K562 (cell line): Measurements from ENCODE around the gene NLRP6. TPM values are rescaled to one million over a fixed set of nuclear protein-coding genes. Genes with fewer than 3 reads are reported as not detected.
A peak's percentile ranks its signal among the peaks of the same experiment; 100 is the strongest.

ENCODE experiments used
- MAZ ChIP-seq, 2 experiments: fragments of 450-650 bp in 1 of 2; sonication (generic) in 1 of 2; formaldehyde crosslinking; IDR thresholded peaks in 1 of 2; conservative IDR thresholded peaks in 1 of 2; 2 replicates each; pipeline versions ENCODE4 v1.4.0 to v1.5.0; 2020; ENCODE audit warnings: mild to moderate bottlenecking in 1 of 2, missing genetic modification reagents in 1 of 2
- POLR2G ChIP-seq: fragments of 200-400 bp; formaldehyde crosslinking; IDR thresholded peaks from 2 replicates; pipeline ENCODE4 v1.6.1; 2017; ENCODE audit warnings: low read depth, mild to moderate bottlenecking, antibody characterized with exemption, low read length, moderate library complexity
- polyA plus RNA-seq, 8 experiments: library from polyadenylated mRNA; depleted of rRNA in 4 of 8; stranded (reverse) in 5 of 8; unstranded in 3 of 8; fragments of >200 nt; fragmentation: Nextera tagmentation in 2 of 8; fragmentation: Illumina TruSeq in 1 of 8; extraction: Ambion mirVana in 2 of 8; extraction: Trizol in 1 of 8; gene quantifications; 2 replicates each; pipeline versions ENCODE4 v1.2.1 to v1.2.3, GENCODE V29; 2011 to 2014; ENCODE audit warnings: inconsistent platforms in 1 of 8, missing spikeins in 1 of 8
- total RNA-seq, 7 experiments: library from RNA; depleted of rRNA in 6 of 7; stranded (reverse); fragments of >200 nt in 6 of 7; fragmentation: Illumina TruSeq in 2 of 7; extraction: Trizol in 2 of 7; gene quantifications; 2 replicates each; pipeline versions ENCODE4 v1.2.1 to v1.2.3, GENCODE V29; 2011 to 2021; ENCODE audit warnings: low replicate concordance in 1 of 7
- TF ChIP-seq, protein P1 (sequence below): fragments of 450-650 bp; IDR thresholded peaks from 2 replicates; pipeline ENCODE4 v1.6.1; 2016; ENCODE audit warnings: mild to moderate bottlenecking, moderate library complexity
- TF ChIP-seq, protein P2 (sequence below): fragments of 450-650 bp; IDR thresholded peaks from 2 replicates; pipeline ENCODE4 v1.6.1; 2017; ENCODE audit warnings: antibody characterized with exemption, mild to moderate bottlenecking

The NLRP6 gene
- total and polyA plus RNA-seq, 9 of the 15 experiments (the other 6 are each of a cell fraction or from before 2014, with no cell fraction given) = 0.03 to 0.18 (median 0.15) TPM; not detected in 5

DNA sequence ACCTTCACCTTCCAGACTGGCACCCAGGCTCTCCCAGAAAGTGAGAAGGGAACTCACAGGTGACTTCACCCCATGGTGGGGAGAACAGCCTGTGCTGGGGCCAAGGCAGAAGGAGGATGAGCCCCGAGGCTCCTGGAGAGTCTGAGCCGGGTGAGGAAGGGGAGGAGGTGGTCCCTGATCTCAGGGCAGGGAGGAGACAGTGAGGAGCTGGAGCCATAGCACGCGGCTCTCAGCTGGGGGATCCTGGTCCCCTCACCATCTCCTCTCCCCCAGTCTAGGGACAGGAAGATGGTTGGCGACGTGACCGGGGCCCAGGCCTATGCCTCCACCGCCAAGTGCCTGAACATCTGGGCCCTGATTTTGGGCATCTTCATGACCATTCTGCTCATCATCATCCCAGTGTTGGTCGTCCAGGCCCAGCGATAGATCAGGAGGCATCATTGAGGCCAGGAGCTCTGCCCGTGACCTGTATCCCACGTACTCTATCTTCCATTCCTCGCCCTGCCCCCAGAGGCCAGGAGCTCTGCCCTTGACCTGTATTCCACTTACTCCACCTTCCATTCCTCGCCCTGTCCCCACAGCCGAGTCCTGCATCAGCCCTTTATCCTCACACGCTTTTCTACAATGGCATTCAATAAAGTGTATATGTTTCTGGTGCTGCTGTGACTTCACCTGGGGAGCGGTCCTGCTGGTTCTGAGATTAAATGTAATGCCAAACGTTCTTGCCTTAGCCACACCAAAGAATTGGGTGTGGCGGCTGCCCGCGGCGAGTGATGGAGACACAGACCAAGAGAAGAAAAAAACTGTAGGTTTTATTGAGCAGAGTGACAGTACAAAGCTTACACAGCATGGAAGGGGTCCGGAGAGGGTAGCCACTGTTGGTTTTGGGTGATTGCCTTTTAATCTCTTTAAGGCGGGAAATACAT lies 30.8 kb downstream of the NLRP6 start (continued):
- TF ChIP-seq, protein P1, sequence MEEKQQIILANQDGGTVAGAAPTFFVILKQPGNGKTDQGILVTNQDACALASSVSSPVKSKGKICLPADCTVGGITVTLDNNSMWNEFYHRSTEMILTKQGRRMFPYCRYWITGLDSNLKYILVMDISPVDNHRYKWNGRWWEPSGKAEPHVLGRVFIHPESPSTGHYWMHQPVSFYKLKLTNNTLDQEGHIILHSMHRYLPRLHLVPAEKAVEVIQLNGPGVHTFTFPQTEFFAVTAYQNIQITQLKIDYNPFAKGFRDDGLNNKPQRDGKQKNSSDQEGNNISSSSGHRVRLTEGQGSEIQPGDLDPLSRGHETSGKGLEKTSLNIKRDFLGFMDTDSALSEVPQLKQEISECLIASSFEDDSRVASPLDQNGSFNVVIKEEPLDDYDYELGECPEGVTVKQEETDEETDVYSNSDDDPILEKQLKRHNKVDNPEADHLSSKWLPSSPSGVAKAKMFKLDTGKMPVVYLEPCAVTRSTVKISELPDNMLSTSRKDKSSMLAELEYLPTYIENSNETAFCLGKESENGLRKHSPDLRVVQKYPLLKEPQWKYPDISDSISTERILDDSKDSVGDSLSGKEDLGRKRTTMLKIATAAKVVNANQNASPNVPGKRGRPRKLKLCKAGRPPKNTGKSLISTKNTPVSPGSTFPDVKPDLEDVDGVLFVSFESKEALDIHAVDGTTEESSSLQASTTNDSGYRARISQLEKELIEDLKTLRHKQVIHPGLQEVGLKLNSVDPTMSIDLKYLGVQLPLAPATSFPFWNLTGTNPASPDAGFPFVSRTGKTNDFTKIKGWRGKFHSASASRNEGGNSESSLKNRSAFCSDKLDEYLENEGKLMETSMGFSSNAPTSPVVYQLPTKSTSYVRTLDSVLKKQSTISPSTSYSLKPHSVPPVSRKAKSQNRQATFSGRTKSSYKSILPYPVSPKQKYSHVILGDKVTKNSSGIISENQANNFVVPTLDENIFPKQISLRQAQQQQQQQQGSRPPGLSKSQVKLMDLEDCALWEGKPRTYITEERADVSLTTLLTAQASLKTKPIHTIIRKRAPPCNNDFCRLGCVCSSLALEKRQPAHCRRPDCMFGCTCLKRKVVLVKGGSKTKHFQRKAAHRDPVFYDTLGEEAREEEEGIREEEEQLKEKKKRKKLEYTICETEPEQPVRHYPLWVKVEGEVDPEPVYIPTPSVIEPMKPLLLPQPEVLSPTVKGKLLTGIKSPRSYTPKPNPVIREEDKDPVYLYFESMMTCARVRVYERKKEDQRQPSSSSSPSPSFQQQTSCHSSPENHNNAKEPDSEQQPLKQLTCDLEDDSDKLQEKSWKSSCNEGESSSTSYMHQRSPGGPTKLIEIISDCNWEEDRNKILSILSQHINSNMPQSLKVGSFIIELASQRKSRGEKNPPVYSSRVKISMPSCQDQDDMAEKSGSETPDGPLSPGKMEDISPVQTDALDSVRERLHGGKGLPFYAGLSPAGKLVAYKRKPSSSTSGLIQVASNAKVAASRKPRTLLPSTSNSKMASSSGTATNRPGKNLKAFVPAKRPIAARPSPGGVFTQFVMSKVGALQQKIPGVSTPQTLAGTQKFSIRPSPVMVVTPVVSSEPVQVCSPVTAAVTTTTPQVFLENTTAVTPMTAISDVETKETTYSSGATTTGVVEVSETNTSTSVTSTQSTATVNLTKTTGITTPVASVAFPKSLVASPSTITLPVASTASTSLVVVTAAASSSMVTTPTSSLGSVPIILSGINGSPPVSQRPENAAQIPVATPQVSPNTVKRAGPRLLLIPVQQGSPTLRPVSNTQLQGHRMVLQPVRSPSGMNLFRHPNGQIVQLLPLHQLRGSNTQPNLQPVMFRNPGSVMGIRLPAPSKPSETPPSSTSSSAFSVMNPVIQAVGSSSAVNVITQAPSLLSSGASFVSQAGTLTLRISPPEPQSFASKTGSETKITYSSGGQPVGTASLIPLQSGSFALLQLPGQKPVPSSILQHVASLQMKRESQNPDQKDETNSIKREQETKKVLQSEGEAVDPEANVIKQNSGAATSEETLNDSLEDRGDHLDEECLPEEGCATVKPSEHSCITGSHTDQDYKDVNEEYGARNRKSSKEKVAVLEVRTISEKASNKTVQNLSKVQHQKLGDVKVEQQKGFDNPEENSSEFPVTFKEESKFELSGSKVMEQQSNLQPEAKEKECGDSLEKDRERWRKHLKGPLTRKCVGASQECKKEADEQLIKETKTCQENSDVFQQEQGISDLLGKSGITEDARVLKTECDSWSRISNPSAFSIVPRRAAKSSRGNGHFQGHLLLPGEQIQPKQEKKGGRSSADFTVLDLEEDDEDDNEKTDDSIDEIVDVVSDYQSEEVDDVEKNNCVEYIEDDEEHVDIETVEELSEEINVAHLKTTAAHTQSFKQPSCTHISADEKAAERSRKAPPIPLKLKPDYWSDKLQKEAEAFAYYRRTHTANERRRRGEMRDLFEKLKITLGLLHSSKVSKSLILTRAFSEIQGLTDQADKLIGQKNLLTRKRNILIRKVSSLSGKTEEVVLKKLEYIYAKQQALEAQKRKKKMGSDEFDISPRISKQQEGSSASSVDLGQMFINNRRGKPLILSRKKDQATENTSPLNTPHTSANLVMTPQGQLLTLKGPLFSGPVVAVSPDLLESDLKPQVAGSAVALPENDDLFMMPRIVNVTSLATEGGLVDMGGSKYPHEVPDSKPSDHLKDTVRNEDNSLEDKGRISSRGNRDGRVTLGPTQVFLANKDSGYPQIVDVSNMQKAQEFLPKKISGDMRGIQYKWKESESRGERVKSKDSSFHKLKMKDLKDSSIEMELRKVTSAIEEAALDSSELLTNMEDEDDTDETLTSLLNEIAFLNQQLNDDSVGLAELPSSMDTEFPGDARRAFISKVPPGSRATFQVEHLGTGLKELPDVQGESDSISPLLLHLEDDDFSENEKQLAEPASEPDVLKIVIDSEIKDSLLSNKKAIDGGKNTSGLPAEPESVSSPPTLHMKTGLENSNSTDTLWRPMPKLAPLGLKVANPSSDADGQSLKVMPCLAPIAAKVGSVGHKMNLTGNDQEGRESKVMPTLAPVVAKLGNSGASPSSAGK = peak; percentile 9; the same call in 1 of the 2 replicates
- TF ChIP-seq POLR2G (peak; percentile 43; the same call in 1 of the 2 replicates), MAZ (CRISPR knock-in tag; conservative IDR thresholded peaks at IDR 0.05 in 1 of 2, IDR thresholded peaks at IDR 0.05 in 1 of 2) (0 out of 4 replicates have a peak, but pooled peaks of 1 of the 2 experiments have one; percentile 19)
- TF ChIP-seq, protein P2, sequence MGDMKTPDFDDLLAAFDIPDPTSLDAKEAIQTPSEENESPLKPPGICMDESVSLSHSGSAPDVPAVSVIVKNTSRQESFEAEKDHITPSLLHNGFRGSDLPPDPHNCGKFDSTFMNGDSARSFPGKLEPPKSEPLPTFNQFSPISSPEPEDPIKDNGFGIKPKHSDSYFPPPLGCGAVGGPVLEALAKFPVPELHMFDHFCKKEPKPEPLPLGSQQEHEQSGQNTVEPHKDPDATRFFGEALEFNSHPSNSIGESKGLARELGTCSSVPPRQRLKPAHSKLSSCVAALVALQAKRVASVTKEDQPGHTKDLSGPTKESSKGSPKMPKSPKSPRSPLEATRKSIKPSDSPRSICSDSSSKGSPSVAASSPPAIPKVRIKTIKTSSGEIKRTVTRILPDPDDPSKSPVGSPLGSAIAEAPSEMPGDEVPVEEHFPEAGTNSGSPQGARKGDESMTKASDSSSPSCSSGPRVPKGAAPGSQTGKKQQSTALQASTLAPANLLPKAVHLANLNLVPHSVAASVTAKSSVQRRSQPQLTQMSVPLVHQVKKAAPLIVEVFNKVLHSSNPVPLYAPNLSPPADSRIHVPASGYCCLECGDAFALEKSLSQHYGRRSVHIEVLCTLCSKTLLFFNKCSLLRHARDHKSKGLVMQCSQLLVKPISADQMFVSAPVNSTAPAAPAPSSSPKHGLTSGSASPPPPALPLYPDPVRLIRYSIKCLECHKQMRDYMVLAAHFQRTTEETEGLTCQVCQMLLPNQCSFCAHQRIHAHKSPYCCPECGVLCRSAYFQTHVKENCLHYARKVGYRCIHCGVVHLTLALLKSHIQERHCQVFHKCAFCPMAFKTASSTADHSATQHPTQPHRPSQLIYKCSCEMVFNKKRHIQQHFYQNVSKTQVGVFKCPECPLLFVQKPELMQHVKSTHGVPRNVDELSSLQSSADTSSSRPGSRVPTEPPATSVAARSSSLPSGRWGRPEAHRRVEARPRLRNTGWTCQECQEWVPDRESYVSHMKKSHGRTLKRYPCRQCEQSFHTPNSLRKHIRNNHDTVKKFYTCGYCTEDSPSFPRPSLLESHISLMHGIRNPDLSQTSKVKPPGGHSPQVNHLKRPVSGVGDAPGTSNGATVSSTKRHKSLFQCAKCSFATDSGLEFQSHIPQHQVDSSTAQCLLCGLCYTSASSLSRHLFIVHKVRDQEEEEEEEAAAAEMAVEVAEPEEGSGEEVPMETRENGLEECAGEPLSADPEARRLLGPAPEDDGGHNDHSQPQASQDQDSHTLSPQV = peak; percentile 43; the same call in 1 of the 2 replicates
